PC-9 (cell line): ENCODE results near the gene CEP63. TPM values are rescaled to one million over a fixed set of nuclear protein-coding genes. Genes with fewer than 3 reads are reported as not detected.

Experiments used
- BruUV-seq: library from RNA; stranded (reverse); fragments of 400-500 nt; replicated peaks from 2 replicates; lab custom pipeline; 2021; lab: Mats Ljungman, UMichigan
- CTCF ChIA-PET: fragments of 300-600 bp; sonication (Branson Sonifier 250); formaldehyde crosslinking; loops from one replicate; lab custom pipeline; 2022; ENCODE audit warnings: antibody characterized with exemption; lab: Charles Lee
- POLR2A ChIA-PET: fragments of 300-600 bp; sonication (Branson Sonifier 250); formaldehyde crosslinking; loops from one replicate; lab custom pipeline; 2022; ENCODE audit warnings: antibody characterized with exemption; ENCODE audit not compliant: unreplicated experiment; lab: Charles Lee
- DNase-seq, 2 experiments: peaks; one replicate each; pipeline versions ENCODE4 v3.0.0 to v3.0.0-alpha.2; 2015 to 2022; ENCODE audit warnings: mixed read lengths in 1 of 2
- H2AFZ ChIP-seq: fragments of 200-600 bp; sonication (generic); 2 replicates; pipeline ENCODE4 v1.8.1; 2017; ENCODE audit warnings: antibody characterized with exemption
- H3F3A ChIP-seq: fragments of 200-600 bp; sonication (generic); 2 replicates; pipeline ENCODE4 v1.8.1; 2017; ENCODE audit warnings: antibody characterized with exemption, mild to moderate bottlenecking, low read depth; ENCODE audit not compliant: insufficient read depth
- H3K27ac ChIP-seq: fragments of 200-600 bp; sonication (generic); 2 replicates; pipeline ENCODE4 v1.6.1; 2016; ENCODE audit warnings: mixed run types
- H3K27me3 ChIP-seq: fragments of 200-600 bp; sonication (generic); 2 replicates; pipeline ENCODE4 v1.6.1; 2016; ENCODE audit warnings: low read depth, mixed run types; ENCODE audit not compliant: insufficient read depth
- H3K36me3 ChIP-seq: fragments of 200-600 bp; sonication (generic); 2 replicates; pipeline ENCODE4 v1.6.1; 2016; ENCODE audit warnings: low read depth, mixed run types
- H3K4me1 ChIP-seq: fragments of 200-600 bp; sonication (generic); replicated peaks from 2 replicates; pipeline ENCODE4 v1.6.1; 2016; ENCODE audit warnings: mixed run types; ENCODE audit not compliant: insufficient read depth
- H3K4me2 ChIP-seq: fragments of 200-600 bp; sonication (generic); 2 replicates; pipeline ENCODE4 v1.6.1; 2017; ENCODE audit warnings: mixed run types
- H3K4me3 ChIP-seq: fragments of 200-600 bp; sonication (generic); 2 replicates; pipeline ENCODE4 v1.6.1; 2016; ENCODE audit warnings: mixed run types
- H3K79me2 ChIP-seq: fragments of 200-600 bp; sonication (generic); 2 replicates; pipeline ENCODE4 v1.6.1; 2017; ENCODE audit warnings: low read depth, mixed run types
- H3K9me2 ChIP-seq: fragments of 200-600 bp; sonication (generic); 2 replicates; pipeline ENCODE4 v1.8.1; 2017; ENCODE audit warnings: mild to moderate bottlenecking; ENCODE audit not compliant: insufficient read depth
- H3K9me3 ChIP-seq: fragments of 200-600 bp; sonication (generic); 2 replicates; pipeline ENCODE4 v1.8.1; 2016; ENCODE audit warnings: low read depth; ENCODE audit not compliant: insufficient read depth
- H4K20me1 ChIP-seq: fragments of 200-600 bp; sonication (generic); 2 replicates; pipeline ENCODE4 v1.8.1; 2017; ENCODE audit not compliant: insufficient read depth
- EZH2 ChIP-seq: fragments of 200-600 bp; sonication (generic); IDR thresholded peaks from 2 replicates; pipeline ENCODE4 v1.8.0; 2017; ENCODE audit warnings: antibody characterized with exemption, low read depth
- intact Hi-C: fragments of 100-400 bp; cut with micrococcal nuclease; formaldehyde crosslinking; loops from one replicate; pipeline ENCODE4 v1.10.0; 2022; ENCODE audit not compliant: unreplicated experiment
- total RNA-seq: library from RNA; stranded (reverse); gene quantifications from 2 replicates; pipeline ENCODE4 v1.2.3, GENCODE V29; 2021
- TF ChIP-seq, protein P1 (sequence below): fragments of 200-600 bp; sonication (generic); conservative IDR thresholded peaks from 2 replicates; pipeline ENCODE4 v1.6.1; 2017; ENCODE audit warnings: mixed run types, antibody characterized with exemption, mild to moderate bottlenecking, moderate library complexity

The CEP63 gene
- total RNA-seq, 1 experiment from 2014 or later: 31.5 TPM

DNA sequence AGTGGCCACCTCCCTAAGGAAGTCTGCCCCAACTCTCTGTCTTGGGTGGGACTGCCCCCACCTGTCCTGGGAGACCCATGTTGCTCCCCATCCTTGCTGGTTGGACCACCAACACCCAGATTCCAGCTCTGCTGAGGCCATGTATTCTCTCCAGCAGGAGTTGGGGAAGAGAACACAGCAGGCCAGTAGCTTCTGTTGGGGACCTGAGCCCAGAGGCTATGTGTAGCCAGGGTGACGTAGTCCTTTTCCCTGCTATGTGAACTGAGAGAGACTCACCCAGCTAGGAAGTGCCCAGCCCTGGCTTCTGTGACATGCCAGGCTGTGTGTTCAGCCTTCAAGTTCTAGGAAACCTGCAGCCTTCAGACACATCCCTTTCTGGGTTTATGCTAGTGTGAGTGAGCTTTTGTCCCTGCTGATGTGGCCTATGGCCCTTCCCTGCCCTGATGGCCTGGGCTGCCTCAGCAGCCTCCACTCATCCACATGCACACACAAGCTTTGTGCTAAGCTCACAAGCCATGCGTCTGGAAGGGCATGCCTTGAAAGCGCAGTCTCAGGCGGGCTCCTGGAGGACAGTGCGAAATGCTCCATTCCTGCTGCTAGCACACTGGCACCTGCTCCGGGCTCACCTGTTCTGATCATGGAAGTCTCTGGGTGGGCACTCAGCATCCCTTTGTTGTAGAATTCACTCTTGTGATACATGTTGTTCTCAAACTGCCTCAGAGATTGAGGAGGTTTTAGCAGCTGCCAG lies 122.3 kb downstream of the CEP63 start:
- Histone ChIP-seq H3K27ac (no peak overlapping the region), H3K9me2 (no peaks in the 10 kb centered on the region), H2AFZ (no peak overlapping the region), H3K4me1 (no peaks in the 10 kb centered on the region), H3K9me3 (no peaks in the 10 kb centered on the region), H3K4me3 (no peak overlapping the region), H3K79me2 (no peaks in the 10 kb centered on the region), H3K27me3 (peaks cover 87% of the 10 kb centered on the region), H4K20me1 (no peaks in the 10 kb centered on the region), H3F3A (no peaks in the 10 kb centered on the region), H3K4me2 (no peak overlapping the region), H3K36me3 (no peaks in the 10 kb centered on the region)
- no peak for DNase-seq
- no peak for TF ChIP-seq EZH2
- POLR2A ChIA-PET: no interaction called here
- intact Hi-C loops: loop anchor here (10.0 kb wide), 2 partner anchors 147 to 897 kb away; no protein-coding TSS in a partner anchor
- CTCF ChIA-PET: no interaction called here
- BruUV-seq: no TSS peak

DNA sequence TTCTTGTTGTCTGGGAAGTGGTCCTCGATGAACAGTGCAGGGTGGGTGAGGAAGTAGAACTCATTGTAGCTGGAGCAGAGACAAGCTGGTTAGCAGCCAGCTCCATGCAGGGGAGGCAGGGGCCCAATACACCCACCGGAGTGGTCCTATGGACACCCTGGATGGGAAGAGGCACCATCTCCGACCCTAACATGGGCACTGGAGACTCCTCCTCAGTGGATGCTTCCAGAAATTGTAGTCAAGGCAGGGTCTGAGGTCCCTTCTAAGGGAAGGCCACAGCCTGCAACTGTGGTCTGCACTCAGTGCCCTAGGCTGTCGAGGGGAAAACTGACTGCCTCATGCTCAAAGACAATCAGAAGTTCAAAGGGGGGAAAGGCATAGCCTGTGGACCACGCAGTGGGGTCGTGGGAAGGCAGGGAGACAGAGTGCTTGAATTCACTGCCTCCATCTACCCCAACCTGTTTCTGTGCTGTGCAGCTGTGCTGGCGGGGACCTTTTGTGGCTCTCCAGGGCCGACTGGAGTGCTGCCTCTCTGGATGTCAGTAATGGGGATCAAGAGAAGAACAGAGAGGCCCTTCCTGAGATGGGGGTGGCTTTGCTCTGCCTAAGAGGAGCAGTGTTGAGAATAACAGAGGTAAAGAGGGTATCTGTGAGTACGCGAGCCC lies 123.0 kb downstream of the CEP63 start:
- Histone ChIP-seq H3K27ac (no peak overlapping the region), H3F3A (no peaks in the 10 kb centered on the region), H3K27me3 (peaks cover 87% of the 10 kb centered on the region), H3K4me3 (no peak overlapping the region), H3K4me2 (no peak overlapping the region), H4K20me1 (no peaks in the 10 kb centered on the region), H3K9me3 (no peaks in the 10 kb centered on the region), H2AFZ (no peak overlapping the region), H3K36me3 (no peaks in the 10 kb centered on the region), H3K9me2 (no peaks in the 10 kb centered on the region), H3K4me1 (no peaks in the 10 kb centered on the region), H3K79me2 (no peaks in the 10 kb centered on the region)
- DNase-seq: no peak
- TF ChIP-seq, protein P1, sequence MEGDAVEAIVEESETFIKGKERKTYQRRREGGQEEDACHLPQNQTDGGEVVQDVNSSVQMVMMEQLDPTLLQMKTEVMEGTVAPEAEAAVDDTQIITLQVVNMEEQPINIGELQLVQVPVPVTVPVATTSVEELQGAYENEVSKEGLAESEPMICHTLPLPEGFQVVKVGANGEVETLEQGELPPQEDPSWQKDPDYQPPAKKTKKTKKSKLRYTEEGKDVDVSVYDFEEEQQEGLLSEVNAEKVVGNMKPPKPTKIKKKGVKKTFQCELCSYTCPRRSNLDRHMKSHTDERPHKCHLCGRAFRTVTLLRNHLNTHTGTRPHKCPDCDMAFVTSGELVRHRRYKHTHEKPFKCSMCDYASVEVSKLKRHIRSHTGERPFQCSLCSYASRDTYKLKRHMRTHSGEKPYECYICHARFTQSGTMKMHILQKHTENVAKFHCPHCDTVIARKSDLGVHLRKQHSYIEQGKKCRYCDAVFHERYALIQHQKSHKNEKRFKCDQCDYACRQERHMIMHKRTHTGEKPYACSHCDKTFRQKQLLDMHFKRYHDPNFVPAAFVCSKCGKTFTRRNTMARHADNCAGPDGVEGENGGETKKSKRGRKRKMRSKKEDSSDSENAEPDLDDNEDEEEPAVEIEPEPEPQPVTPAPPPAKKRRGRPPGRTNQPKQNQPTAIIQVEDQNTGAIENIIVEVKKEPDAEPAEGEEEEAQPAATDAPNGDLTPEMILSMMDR: no peak
- TF ChIP-seq EZH2: no peak
- POLR2A ChIA-PET: no interaction called here
- no TSS peak for BruUV-seq
- intact Hi-C loops: loop anchor here (10.0 kb wide), 2 partner anchors 146 to 896 kb away; no protein-coding TSS in a partner anchor
- CTCF ChIA-PET: no interaction called here

DNA sequence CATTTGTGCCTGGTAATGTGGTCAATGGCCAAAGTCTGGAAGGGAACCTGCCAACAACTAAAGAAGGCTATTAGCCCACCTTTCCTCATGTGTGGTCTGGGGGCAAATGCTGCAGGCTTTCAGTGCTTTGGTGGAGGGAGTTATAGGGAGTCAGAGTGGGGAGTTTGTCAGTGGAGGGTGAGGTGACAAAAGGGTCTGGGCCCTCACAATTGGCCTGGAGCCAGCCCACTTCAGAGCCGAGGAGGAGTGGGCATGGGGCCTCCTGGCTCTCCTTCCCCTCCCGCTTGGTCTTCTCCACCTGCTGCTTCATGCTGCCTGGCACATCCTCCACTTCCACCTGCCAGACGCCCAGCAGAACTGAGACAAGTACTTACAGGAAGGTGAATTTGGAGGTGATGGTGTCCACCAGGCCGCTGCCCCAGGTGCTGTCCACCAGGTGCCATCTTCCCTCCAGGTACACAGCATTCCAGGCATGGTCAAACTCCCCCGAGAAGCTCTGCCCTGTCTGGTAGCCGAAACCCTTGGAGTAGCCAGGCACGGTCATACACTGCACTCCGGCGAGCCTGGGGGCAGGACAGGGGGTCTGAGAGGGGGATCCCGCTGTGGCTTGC lies 124.1 kb downstream of the CEP63 start:
- H3K36me3 ChIP-seq: no peaks in the 10 kb centered on the region
- H3K27me3 ChIP-seq: peaks cover 80% of the 10 kb centered on the region
- H3K27ac ChIP-seq: no peak overlapping the region
- DNase-seq: no peak
- H3K4me3 ChIP-seq: no peak overlapping the region
- H3K4me1 ChIP-seq: no peaks in the 10 kb centered on the region
- no peak for TF ChIP-seq EZH2
- TF ChIP-seq, protein P1: no peak
- no peaks in the 10 kb centered on the region for H3K79me2 ChIP-seq
- BruUV-seq: no TSS peak
- no peaks in the 10 kb centered on the region for H4K20me1 ChIP-seq
- H3K9me3 ChIP-seq: no peaks in the 10 kb centered on the region
- ChIA-PET CTCF (interaction anchor here (0.5 kb wide), 1 partner anchor 30 kb away, joined by 4 read pairs; no protein-coding TSS in a partner anchor), POLR2A (no interaction called here)
- no peaks in the 10 kb centered on the region for H3F3A ChIP-seq
- H3K9me2 ChIP-seq: no peaks in the 10 kb centered on the region
- H3K4me2 ChIP-seq: no peak overlapping the region
- intact Hi-C loops: loop anchor here (10.0 kb wide), 2 partner anchors 145 to 895 kb away; no protein-coding TSS in a partner anchor
- no peak overlapping the region for H2AFZ ChIP-seq
